ENCODE results near the gene AASDHPPT.
A peak's percentile ranks its signal among the peaks of the same experiment; 100 is the strongest.

Gene AASDHPPT

GRCh38 chr11:106086135-106086534 lies 8.7 kb downstream of the AASDHPPT start:
- TF ChIP-seq CTCF (IDR thresholded peaks at IDR 0.05; ENCODE audit: borderline replicate concordance, insufficient read depth, low read depth, low read length), result no peak
- no peak overlapping the region for H3K4me3 ChIP-seq (ENCODE audit: low read depth, low read length)

GRCh38 chr11:106086850-106087249 lies 9.4 kb downstream of the AASDHPPT start:
- TF ChIP-seq CTCF (IDR thresholded peaks at IDR 0.05; ENCODE audit: borderline replicate concordance, insufficient read depth, low read depth, low read length), result no peak
- no peak overlapping the region for H3K4me3 ChIP-seq (ENCODE audit: low read depth, low read length)

- peak; percentile 69; the same call in 1 of the 2 replicates for TF ChIP-seq CTCF (IDR thresholded peaks at IDR 0.05; ENCODE audit: borderline replicate concordance, insufficient read depth, low read depth, low read length)
- H3K4me3 ChIP-seq (ENCODE audit: low read depth, low read length), result no peak overlapping the region
These were observed 10.5 kb downstream of the AASDHPPT start for GRCh38 chr11:106087815-106088435.

DNA sequence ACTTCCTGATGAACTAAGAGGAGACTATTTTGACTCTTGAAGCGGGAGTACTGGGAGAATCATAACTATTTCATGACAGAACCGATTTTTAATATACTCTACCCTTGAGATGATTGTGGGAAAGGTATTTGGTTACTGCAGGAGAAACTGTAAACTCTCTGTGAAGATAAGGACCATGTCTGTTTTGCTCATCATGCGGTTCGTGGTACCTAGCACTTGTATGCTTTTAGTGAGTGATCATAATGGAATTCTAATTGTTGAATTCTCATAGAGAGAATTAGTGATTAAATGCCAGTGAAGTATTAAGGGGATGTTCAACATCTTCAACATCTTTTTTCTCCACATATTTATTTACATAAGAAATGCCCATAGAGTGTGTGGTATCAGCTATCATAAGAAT lies 11.4 kb downstream of the AASDHPPT start:
- no peak for TF ChIP-seq CTCF (IDR thresholded peaks at IDR 0.05; ENCODE audit: borderline replicate concordance, insufficient read depth, low read depth, low read length)
- H3K4me3 ChIP-seq (ENCODE audit: low read depth, low read length), result no peak overlapping the region

- TF ChIP-seq CTCF (IDR thresholded peaks at IDR 0.05; ENCODE audit: borderline replicate concordance, insufficient read depth, low read depth, low read length), result no peak
- H3K4me3 ChIP-seq (ENCODE audit: low read depth, low read length), result no peak overlapping the region
These were observed 14.1 kb downstream of the AASDHPPT start for GRCh38 chr11:106091480-106092123.

DNA sequence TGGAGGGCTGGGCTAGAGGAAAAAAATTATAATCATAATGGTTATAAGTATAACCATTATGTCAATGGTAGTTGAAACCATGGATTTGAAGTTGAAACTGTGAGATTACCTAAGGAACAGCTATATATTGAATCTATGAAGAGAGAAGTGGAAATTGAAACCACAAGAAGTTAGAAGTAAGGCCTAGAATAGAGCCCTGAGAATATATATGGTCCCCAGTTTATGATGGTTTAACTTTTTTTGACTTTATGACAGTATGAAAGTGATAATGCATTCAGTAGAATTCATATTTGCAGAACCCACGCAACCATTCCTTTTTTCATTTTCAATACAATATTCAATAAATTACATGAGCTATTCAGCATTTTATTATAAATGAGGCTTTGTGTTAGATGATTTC lies 15.0 kb downstream of the AASDHPPT start:
- TF ChIP-seq CTCF (IDR thresholded peaks at IDR 0.05; ENCODE audit: borderline replicate concordance, insufficient read depth, low read depth, low read length), result no peak
- no peak overlapping the region for H3K4me3 ChIP-seq (ENCODE audit: low read depth, low read length)
